ENCODE data around the gene PCBP3. TPM values are rescaled to one million over a fixed set of nuclear protein-coding genes. Genes with fewer than 3 reads are reported as not detected.

Gene PCBP3
- total RNA-seq, 1 donor from 2014 or later, result not detected

GRCh38 chr21:45898781-45899180, 255.3 kb downstream of the PCBP3 start:
- ATAC-seq (ENCODE audit: low read depth) (no peak), DNase-seq (no peak)
- no peak overlapping the region for H3K4me3 Mint-ChIP-seq
- POLR2A ChIA-PET, result no interaction called here
- intact Hi-C loops (cut with micrococcal nuclease), result no loop called here
- TF ChIP-seq, protein P1, sequence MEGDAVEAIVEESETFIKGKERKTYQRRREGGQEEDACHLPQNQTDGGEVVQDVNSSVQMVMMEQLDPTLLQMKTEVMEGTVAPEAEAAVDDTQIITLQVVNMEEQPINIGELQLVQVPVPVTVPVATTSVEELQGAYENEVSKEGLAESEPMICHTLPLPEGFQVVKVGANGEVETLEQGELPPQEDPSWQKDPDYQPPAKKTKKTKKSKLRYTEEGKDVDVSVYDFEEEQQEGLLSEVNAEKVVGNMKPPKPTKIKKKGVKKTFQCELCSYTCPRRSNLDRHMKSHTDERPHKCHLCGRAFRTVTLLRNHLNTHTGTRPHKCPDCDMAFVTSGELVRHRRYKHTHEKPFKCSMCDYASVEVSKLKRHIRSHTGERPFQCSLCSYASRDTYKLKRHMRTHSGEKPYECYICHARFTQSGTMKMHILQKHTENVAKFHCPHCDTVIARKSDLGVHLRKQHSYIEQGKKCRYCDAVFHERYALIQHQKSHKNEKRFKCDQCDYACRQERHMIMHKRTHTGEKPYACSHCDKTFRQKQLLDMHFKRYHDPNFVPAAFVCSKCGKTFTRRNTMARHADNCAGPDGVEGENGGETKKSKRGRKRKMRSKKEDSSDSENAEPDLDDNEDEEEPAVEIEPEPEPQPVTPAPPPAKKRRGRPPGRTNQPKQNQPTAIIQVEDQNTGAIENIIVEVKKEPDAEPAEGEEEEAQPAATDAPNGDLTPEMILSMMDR (IDR thresholded peaks at IDR 0.05), result no peak
- H3K9me3 Mint-ChIP-seq, result no peaks in the 10 kb centered on the region
- H3K27ac Mint-ChIP-seq, result no peak overlapping the region
- H3K36me3 Mint-ChIP-seq (ENCODE audit: low read depth), result no peaks in the 10 kb centered on the region
- no peaks in the 10 kb centered on the region for H3K4me1 Mint-ChIP-seq
- no peaks in the 10 kb centered on the region for H3K27me3 Mint-ChIP-seq
- CTCF ChIA-PET, result no interaction called here

DNA sequence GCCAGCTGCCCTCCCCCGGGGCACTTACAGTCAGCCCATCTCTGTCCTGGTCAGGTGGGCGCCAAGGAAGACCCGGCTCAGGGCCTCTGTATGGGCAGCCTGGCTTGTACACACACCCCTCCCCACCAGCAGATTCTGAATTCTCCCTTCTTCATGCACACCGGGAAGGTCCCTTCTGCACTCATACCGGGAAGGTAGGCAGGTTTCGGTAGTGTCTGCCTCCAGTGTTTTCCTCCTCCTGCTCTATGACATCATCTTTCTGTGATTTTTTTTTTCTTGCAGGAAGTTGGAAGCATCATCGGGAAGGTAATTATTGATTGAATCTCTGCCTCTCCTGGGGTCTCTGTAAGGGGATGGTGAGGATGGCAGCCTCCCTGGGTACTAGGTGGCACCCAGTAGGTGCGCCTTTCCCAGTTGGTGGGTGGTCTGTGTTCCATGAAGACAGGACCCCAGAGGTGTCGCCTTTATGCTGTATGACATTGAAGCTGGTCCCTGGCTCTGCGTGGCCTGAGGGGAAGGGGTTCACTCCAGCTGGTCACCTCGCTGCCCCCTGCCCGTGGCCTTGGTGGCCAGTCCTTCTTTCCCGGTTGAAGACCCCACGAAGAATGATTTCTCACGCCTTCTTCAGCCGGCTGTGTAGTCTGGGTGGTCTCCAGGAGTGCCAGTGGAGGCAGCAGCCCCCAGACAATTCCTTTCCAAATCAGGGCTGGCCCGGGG, 255.9 kb downstream of the PCBP3 start:
- CTCF ChIA-PET, result no interaction called here

GRCh38 chr21:45900034-45900868, 256.7 kb downstream of the PCBP3 start:
- Mint-ChIP-seq H3K4me1 (no peaks in the 10 kb centered on the region), H3K36me3 (ENCODE audit: low read depth) (no peaks in the 10 kb centered on the region), H3K4me3 (no peak overlapping the region), H3K27me3 (no peaks in the 10 kb centered on the region), H3K9me3 (no peaks in the 10 kb centered on the region), H3K27ac (no peak overlapping the region)
- intact Hi-C loops (cut with micrococcal nuclease), result no loop called here
- CTCF ChIA-PET, result no interaction called here
- ATAC-seq (ENCODE audit: low read depth) (no peak), DNase-seq (no peak)
- TF ChIP-seq, protein P1 (IDR thresholded peaks at IDR 0.05), result no peak
- POLR2A ChIA-PET, result no interaction called here

More for the DNA sequence above, 255.9 kb downstream of the PCBP3 start:
- POLR2A ChIA-PET, result no interaction called here
- ATAC-seq (ENCODE audit: low read depth) (no peak), DNase-seq (no peak)
- intact Hi-C loops (cut with micrococcal nuclease), result no loop called here
- Mint-ChIP-seq H3K4me3 (no peak overlapping the region), H3K4me1 (no peaks in the 10 kb centered on the region), H3K36me3 (ENCODE audit: low read depth) (no peaks in the 10 kb centered on the region), H3K27me3 (no peaks in the 10 kb centered on the region), H3K27ac (no peak overlapping the region), H3K9me3 (no peaks in the 10 kb centered on the region)
- TF ChIP-seq, protein P1 (IDR thresholded peaks at IDR 0.05), result no peak

- intact Hi-C loops (cut with micrococcal nuclease), result no loop called here
- ATAC-seq (ENCODE audit: low read depth) (no peak), DNase-seq (no peak)
- ChIA-PET POLR2A (no interaction called here), CTCF (no interaction called here)
- no peaks in the 10 kb centered on the region for H3K4me1 Mint-ChIP-seq
- TF ChIP-seq, protein P1 (IDR thresholded peaks at IDR 0.05), result no peak
- no peaks in the 10 kb centered on the region for H3K36me3 Mint-ChIP-seq (ENCODE audit: low read depth)
- no peaks in the 10 kb centered on the region for H3K9me3 Mint-ChIP-seq
- H3K27me3 Mint-ChIP-seq, result no peaks in the 10 kb centered on the region
- no peak overlapping the region for H3K27ac Mint-ChIP-seq
- no peak overlapping the region for H3K4me3 Mint-ChIP-seq
Observed at GRCh38 chr21:45901061-45901690, 257.7 kb downstream of the PCBP3 start.
